Measurements from ENCODE around the gene ASGR2. TPM values are rescaled to one million over a fixed set of nuclear protein-coding genes. Genes with fewer than 3 reads are reported as not detected.

Gene ASGR2
- total and polyA plus RNA-seq, 7 donors = 1.0 to 2.4 (median 1.6) TPM; not detected in 4

DNA sequence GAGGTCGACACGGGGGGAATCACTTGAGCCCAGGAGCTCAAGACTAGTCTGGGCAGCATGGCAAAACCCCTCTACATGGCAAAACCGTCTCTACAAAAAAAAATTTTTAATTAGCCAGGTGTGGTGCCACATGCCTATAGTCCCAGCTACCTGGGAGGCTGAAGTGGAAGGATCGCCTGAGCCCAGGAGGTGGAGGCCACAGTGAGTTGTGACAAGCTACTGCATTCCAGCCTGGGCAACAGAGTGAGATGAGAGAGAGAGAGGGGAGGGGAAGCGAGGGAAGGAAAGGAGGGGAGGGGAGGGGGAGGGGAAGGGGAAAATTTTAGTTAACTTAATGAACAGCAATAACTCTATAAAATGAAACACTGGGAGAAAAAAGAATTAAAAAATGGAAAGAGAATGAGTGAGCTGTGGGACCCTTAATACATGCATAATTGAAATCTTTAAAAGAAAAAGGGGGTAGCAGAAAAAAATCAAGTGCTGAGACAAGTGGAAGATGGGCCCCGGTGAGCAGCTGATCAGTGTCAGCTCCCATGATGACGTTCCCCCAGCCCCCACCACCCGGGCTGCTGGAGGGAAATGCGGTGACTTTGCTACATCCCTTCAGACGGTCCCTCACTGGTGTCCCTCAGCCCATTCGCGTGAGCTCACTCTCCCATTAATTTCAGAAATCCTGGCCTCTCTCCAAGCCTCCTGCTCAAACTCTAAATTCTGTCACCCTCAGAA, 2.7 kb downstream of the ASGR2 start:
- Histone ChIP-seq H3K27ac (no peak overlapping the region), H3K36me3 (no peaks in the 10 kb centered on the region), H3K4me3 (no peak overlapping the region), H3K4me1 (peaks cover 0 to 3% (median 0%) of the 10 kb centered on the region in 4 donors), H3K9me3 (no peaks in the 10 kb centered on the region), H3K27me3 (peaks cover 0 to 26% (median 0%) of the 10 kb centered on the region in 3 donors)
- WGBS, 2 donors = 52 to 58% methylated on average over 11 of the region's 12 CpGs
- intact Hi-C loops (cut with DNase I) = no loop called here
- DNase-seq = no peak
- TF ChIP-seq, protein P1, sequence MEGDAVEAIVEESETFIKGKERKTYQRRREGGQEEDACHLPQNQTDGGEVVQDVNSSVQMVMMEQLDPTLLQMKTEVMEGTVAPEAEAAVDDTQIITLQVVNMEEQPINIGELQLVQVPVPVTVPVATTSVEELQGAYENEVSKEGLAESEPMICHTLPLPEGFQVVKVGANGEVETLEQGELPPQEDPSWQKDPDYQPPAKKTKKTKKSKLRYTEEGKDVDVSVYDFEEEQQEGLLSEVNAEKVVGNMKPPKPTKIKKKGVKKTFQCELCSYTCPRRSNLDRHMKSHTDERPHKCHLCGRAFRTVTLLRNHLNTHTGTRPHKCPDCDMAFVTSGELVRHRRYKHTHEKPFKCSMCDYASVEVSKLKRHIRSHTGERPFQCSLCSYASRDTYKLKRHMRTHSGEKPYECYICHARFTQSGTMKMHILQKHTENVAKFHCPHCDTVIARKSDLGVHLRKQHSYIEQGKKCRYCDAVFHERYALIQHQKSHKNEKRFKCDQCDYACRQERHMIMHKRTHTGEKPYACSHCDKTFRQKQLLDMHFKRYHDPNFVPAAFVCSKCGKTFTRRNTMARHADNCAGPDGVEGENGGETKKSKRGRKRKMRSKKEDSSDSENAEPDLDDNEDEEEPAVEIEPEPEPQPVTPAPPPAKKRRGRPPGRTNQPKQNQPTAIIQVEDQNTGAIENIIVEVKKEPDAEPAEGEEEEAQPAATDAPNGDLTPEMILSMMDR (IDR thresholded peaks at IDR 0.05) = no peak
- no peak for TF ChIP-seq POLR2AphosphoS5 (IDR thresholded peaks at IDR 0.05)
- no peak for TF ChIP-seq EP300 (IDR thresholded peaks at IDR 0.05)
- no peak for TF ChIP-seq POLR2A (IDR thresholded peaks at IDR 0.05)

GRCh38 chr17:7110617-7111306, 3.9 kb downstream of the ASGR2 start:
- H3K36me3 ChIP-seq = no peaks in the 10 kb centered on the region
- H3K4me3 ChIP-seq = no peak overlapping the region
- TF ChIP-seq, protein P1 (IDR thresholded peaks at IDR 0.05) = no peak
- TF ChIP-seq POLR2A (IDR thresholded peaks at IDR 0.05) (no peak), POLR2AphosphoS5 (IDR thresholded peaks at IDR 0.05) (no peak), EP300 (IDR thresholded peaks at IDR 0.05) (no peak)
- intact Hi-C loops (cut with DNase I) = no loop called here
- peaks cover 0 to 26% (median 0%) of the 10 kb centered on the region in 3 donors for H3K27me3 ChIP-seq
- no peaks in the 10 kb centered on the region for H3K9me3 ChIP-seq
- WGBS, 2 donors = 65 to 68% methylated on average over 11 of the region's 11 CpGs
- DNase-seq = no peak
- peaks cover 0 to 3% (median 0%) of the 10 kb centered on the region in 4 donors for H3K4me1 ChIP-seq
- H3K27ac ChIP-seq = no peak overlapping the region

DNA sequence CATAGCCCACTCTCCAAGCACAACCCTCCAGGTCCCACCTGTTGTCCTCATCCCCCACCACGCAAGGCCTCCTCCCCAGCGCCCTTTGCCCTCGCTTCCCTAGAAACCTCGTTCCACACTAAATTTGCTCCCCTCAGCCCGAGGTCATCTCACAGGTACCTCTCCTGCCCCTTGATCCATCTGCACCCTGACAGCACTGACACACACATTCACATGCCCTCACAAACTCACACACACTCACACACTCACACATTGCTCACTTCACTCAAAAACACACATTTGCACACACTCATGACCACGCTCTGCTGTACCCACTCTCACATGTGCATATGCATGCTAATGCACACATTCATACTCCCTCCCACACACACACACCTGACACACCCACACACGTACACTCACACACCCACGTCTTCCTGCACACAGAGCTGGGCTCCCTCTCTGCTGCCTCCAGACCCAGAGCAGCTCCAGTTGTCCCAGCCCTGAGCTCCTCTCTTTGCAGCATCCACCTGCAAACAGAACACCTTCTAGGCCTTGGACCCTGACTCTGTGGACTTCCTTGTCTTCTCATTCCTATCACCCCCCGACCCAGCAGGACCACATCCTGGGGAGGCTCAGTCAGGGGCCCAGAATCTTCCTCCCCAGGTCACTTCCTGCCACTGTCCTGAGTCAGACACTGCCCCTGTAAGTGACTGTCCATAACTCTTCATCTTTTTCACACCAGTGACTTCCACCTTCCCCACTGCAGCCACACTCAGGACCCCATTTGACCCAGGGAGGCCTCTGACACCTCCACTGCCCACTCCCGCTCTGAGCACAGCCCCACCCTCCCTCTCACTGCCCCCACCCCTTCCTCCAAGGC, 4.9 kb downstream of the ASGR2 start:
- H3K9me3 ChIP-seq = no peaks in the 10 kb centered on the region
- TF ChIP-seq, protein P1 (IDR thresholded peaks at IDR 0.05) = no peak
- no peak for TF ChIP-seq POLR2A (IDR thresholded peaks at IDR 0.05)
- intact Hi-C loops (cut with DNase I) = no loop called here
- H3K4me1 ChIP-seq = peaks cover 0 to 3% (median 0%) of the 10 kb centered on the region in 4 donors
- 67 to 72% methylated on average over 10 of the region's 10 CpGs for WGBS, 2 donors
- peaks cover 0 to 26% (median 0%) of the 10 kb centered on the region in 3 donors for H3K27me3 ChIP-seq
- no peak overlapping the region for H3K4me3 ChIP-seq
- no peaks in the 10 kb centered on the region for H3K36me3 ChIP-seq
- DNase-seq = no peak
- no peak overlapping the region for H3K27ac ChIP-seq

DNA sequence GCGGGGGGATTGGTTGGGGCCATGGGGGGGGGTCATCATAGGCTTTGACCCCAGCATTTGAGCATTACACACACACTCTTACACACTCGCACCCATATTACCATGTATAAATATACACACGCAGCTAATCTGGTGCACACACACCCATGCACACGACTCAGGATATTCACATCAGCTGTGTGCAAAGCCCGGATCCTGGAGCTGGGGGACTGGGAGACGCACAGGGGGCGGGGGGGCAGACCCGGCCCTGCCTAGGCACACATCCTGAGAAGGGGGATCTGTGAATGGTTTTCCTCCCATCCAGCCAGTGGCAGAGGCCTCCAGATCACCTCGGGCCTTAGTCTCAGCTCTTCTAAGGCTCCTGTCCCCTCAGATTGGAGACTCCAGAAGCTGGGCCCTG, 5.6 kb downstream of the ASGR2 start:
- WGBS, 2 donors = 78 to 80% methylated on average over 9 of the region's 9 CpGs
- TF ChIP-seq POLR2A (IDR thresholded peaks at IDR 0.05) = no peak
- TF ChIP-seq POLR2AphosphoS5 (IDR thresholded peaks at IDR 0.05) = no peak
- no peak for TF ChIP-seq EP300 (IDR thresholded peaks at IDR 0.05)
- TF ChIP-seq, protein P1 (IDR thresholded peaks at IDR 0.05) = no peak

More for the DNA sequence above, 5.6 kb downstream of the ASGR2 start:
- H3K9me3 ChIP-seq = no peaks in the 10 kb centered on the region
- intact Hi-C loops (cut with DNase I) = no loop called here
- peaks cover 0 to 26% (median 0%) of the 10 kb centered on the region in 3 donors for H3K27me3 ChIP-seq
- peaks cover 0 to 3% (median 0%) of the 10 kb centered on the region in 4 donors for H3K4me1 ChIP-seq
- DNase-seq = no peak
- no peaks in the 10 kb centered on the region for H3K36me3 ChIP-seq
- H3K27ac ChIP-seq = no peak overlapping the region
- no peak overlapping the region for H3K4me3 ChIP-seq
